Stomach smooth muscle (tissue), 2 donors: ENCODE data around the gene DCST2.
A peak's percentile ranks its signal among the peaks of the same experiment; 100 is the strongest.
"Not testable (repeated sequence)": the region's sequence is repeated elsewhere in the genome, so short reads cannot be mapped to it uniquely, and the experiment has no call there.

Experiments used
- H3K27ac ChIP-seq: one replicate; pipeline ENCODE4 v1.7.0; 2013; ENCODE audit warnings: mild to moderate bottlenecking, low read length, inconsistent platforms
- H3K27me3 ChIP-seq, 2 donors: one replicate each; pipeline ENCODE4 v1.7.0; 2013; ENCODE audit warnings: low read length in 2 of 2; ENCODE audit not compliant: insufficient read depth in 2 of 2, control insufficient read depth in 1 of 2
- H3K36me3 ChIP-seq, 2 donors: one replicate each; pipeline ENCODE4 v1.7.0; 2013; ENCODE audit warnings: low read length in 2 of 2; ENCODE audit not compliant: control insufficient read depth in 2 of 2, insufficient read depth in 2 of 2
- H3K4me1 ChIP-seq: one replicate; pipeline ENCODE4 v1.7.0; 2013; ENCODE audit warnings: low read length; ENCODE audit not compliant: control insufficient read depth, insufficient read depth
- H3K4me3 ChIP-seq, 2 donors: one replicate each; pipeline ENCODE4 v1.7.0; 2013; ENCODE audit warnings: low read length in 2 of 2
- H3K9ac ChIP-seq, 2 donors: one replicate each; pipeline ENCODE4 v1.7.0; 2013; ENCODE audit warnings: low read length in 2 of 2, mild to moderate bottlenecking in 1 of 2
- H3K9me3 ChIP-seq, 2 donors: one replicate each; pipeline ENCODE4 v1.7.0; 2013; ENCODE audit warnings: low read length in 2 of 2; ENCODE audit not compliant: control insufficient read depth in 2 of 2
- donor health status: healthy.
- donor health status: Pancreatic carcinoma.

DCST2 gene

DNA sequence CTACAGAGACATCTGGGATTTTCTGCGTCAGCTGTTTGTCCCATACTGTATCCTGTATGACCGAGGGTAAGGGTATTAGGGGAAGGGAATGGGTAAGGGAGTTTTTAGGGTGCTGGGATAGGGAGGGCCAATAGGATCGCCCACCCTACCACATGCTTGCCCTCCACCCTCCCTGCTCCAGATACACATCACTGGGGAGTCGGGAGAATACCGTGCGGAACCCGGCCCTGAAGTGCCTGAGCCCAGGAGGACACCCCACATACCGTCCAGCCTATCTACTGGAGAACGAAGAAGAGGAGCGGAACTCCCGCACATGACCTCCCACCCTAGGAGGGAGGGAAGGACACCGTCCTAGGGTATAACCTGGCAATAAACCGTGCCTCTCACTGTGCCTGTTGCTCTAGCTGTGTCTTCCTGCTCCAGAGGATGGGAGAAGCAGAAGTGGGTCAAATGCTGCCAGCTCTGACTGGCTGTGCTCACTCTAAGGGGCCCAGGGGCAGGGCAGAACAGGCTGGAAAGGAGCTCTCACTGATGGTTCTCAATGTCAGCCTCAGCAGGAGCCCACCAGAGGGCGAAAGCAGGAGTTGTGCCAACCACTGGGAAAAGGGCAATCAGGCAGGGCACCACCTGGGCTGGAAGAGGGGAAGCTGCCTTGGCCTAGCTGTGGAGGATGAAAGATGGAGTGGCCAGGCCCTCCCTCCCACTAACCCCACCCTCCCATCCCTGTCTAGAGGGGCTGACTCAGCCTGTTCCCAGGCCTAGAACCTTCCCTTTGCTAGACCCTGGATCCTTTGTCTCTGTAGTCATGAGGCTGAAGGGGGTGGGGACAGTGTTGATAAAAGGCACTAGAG, 40.6 kb downstream of the DCST2 start:
- Histone ChIP-seq H3K27me3 (no peaks in the 10 kb centered on the region), H3K4me3 (no peak overlapping the region), H3K4me1 (peaks cover 3% of the 10 kb centered on the region), H3K9me3 (no peaks in the 10 kb centered on the region), H3K36me3 (peaks cover 20 to 29% of the 10 kb centered on the region in 2 donors), H3K27ac (no peak overlapping the region), H3K9ac (no peak overlapping the region)

- H3K4me3 ChIP-seq: no peak overlapping the region
- no peak overlapping the region for H3K27ac ChIP-seq
- H3K9ac ChIP-seq: no peak overlapping the region
- H3K9me3 ChIP-seq: no peaks in the 10 kb centered on the region
- H3K36me3 ChIP-seq: peaks cover 26 to 34% of the 10 kb centered on the region in 2 donors
- H3K4me1 ChIP-seq: peaks cover 3% of the 10 kb centered on the region
- H3K27me3 ChIP-seq: no peaks in the 10 kb centered on the region
These were observed 43.3 kb downstream of the DCST2 start for GRCh38 chr1:154990276-154990675.

- Histone ChIP-seq H3K27ac (no peak overlapping the region), H3K36me3 (peaks cover 26 to 34% of the 10 kb centered on the region in 2 donors), H3K27me3 (no peaks in the 10 kb centered on the region), H3K9ac (peak overlapping the region in 1 of 2 donors; percentile 51), H3K9me3 (no peaks in the 10 kb centered on the region), H3K4me3 (no peak overlapping the region), H3K4me1 (peaks cover 6% of the 10 kb centered on the region)
These were observed 44.3 kb downstream of the DCST2 start for GRCh38 chr1:154989195-154989860.

DNA sequence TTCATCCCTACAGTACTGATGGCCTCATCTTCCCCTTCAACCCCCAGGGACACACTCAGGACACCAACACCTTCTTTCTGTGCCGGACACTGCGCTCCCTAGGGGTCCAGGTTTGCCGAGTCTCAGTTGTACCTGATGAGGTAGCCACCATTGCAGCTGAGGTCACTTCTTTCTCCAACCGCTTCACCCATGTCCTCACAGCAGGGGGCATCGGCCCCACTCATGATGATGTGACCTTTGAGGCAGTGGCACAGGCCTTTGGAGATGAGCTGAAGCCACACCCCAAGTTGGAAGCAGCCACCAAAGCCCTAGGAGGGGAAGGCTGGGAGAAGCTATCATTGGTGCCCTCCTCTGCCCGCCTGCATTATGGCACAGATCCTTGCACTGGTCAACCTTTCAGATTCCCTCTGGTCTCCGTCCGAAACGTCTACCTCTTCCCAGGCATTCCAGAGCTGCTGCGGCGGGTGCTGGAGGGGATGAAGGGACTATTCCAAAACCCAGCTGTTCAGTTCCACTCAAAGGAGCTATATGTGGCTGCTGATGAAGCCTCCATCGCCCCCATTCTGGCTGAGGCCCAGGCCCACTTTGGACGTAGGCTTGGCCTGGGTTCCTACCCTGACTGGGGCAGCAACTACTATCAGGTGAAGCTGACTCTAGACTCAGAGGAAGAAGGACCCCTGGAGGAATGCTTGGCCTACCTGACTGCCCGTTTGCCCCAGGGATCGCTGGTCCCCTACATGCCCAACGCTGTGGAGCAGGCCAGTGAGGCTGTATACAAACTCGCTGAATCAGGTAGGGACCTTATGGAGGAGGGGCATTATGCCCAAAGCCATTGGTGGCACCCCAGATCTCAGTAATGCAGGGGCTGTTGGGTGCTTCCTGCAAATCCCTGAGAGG, 45.3 kb downstream of the DCST2 start:
- H3K36me3 ChIP-seq: peaks cover 26 to 34% of the 10 kb centered on the region in 2 donors
- no peaks in the 10 kb centered on the region for H3K27me3 ChIP-seq
- H3K4me1 ChIP-seq: peaks cover 14% of the 10 kb centered on the region

DNA sequence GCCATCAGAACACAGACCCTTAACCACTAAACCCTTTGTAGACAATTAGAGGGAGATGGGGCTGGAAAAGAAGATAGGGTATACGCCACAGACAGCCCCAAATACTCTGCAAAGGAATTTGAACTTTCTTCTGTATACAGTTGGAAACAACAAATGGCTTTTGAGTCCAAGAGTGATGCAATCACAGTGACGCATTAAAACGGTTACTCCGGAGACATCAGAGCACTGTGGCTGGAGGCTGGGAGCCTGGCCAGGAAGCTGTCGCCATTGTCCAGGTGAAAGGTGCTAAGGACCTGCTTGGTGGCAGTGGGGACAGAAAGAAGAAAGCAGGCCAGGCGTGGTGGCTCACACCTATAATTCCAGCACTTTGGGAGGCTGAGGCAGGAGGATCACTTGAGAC, 46.3 kb downstream of the DCST2 start:
- no peak overlapping the region for H3K27ac ChIP-seq
- H3K4me3 ChIP-seq: no peak overlapping the region
- no peaks in the 10 kb centered on the region for H3K27me3 ChIP-seq
- H3K4me1 ChIP-seq: peaks cover 20% of the 10 kb centered on the region
- no peak overlapping the region for H3K9ac ChIP-seq
- peaks cover 23 to 29% of the 10 kb centered on the region in 2 donors for H3K36me3 ChIP-seq
- no peaks in the 10 kb centered on the region for H3K9me3 ChIP-seq

More for the DNA sequence above, 45.3 kb downstream of the DCST2 start:
- no peak overlapping the region for H3K27ac ChIP-seq
- H3K4me3 ChIP-seq: no peak overlapping the region
- H3K9me3 ChIP-seq: no peaks in the 10 kb centered on the region
- H3K9ac ChIP-seq: no peak overlapping the region

GRCh38 chr1:154986736-154987135, 46.8 kb downstream of the DCST2 start:
- H3K4me1 ChIP-seq: peaks cover 20% of the 10 kb centered on the region

DNA sequence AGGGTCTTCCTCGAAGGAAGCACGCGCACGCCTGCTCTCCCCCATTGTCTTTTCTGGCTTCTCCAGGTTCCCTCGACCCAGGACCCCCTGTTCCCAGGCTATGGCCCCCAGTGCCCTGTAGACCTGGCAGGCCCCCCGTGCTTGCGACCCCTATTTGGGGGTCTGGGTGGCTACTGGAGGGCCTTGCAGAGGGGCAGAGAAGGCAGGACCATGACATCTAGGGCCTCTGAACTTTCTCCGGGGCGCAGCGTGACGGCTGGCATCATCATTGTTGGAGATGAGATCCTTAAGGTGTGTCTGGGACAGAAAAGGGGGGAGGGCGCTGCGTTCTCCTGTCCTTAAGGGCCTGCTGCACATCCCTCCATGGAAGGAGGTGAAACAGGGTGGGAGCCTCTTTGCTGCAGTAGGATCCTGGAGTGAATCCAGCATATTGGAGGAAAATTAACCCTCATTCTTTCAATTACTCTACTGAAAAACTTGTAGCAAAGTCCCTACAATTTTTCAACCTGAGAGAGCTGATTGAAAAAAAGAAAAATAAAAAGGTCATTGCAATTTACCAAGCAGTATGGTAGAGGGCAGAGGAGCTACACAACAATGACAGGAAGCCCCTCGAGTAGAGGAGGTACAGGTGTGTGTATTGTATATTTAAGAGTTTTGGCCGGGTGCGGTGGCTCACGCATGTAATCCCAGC, 49.7 kb downstream of the DCST2 start:
- Histone ChIP-seq H3K27ac (peak overlapping the region; percentile 74), H3K9ac (peak overlapping the region; percentile 84 to 95)

More at GRCh38 chr1:154986736-154987135, 46.8 kb downstream of the DCST2 start:
- not testable (repeated sequence) for H3K9ac ChIP-seq, H3K27ac ChIP-seq, H3K9me3 ChIP-seq, H3K4me3 ChIP-seq, H3K27me3 ChIP-seq
- peaks cover 23 to 29% of the 10 kb centered on the region in 2 donors for H3K36me3 ChIP-seq

GRCh38 chr1:154982897-154983648, 50.5 kb downstream of the DCST2 start, which contains the start of gene FLAD1:
Gene FLAD1, plus strand, starts transcription at chr1:154983344. Its CDS starts 351 bp downstream, at chr1:154983695.
- Histone ChIP-seq H3K27ac (peak within 1 kb of the TSS; percentile 74), H3K36me3 (peaks cover 10 to 11% of the 10 kb centered on the region in 2 donors), H3K9me3 (no peaks in the 10 kb centered on the region), H3K4me1 (peaks cover 17% of the 10 kb centered on the region), H3K9ac (peak within 1 kb of the TSS; percentile 84 to 95), H3K4me3 (peak within 1 kb of the TSS; percentile 83 to 94), H3K27me3 (no peaks in the 10 kb centered on the region)

More for the DNA sequence above, 49.7 kb downstream of the DCST2 start:
- Histone ChIP-seq H3K4me3 (peak overlapping the region; percentile 73 to 94), H3K36me3 (peaks cover 12 to 18% of the 10 kb centered on the region in 2 donors), H3K4me1 (peaks cover 18% of the 10 kb centered on the region), H3K27me3 (no peaks in the 10 kb centered on the region), H3K9me3 (no peaks in the 10 kb centered on the region)

GRCh38 chr1:154982341-154982740, 51.2 kb downstream of the DCST2 start:
- Histone ChIP-seq H3K9me3 (no peaks in the 10 kb centered on the region), H3K27ac (peak overlapping the region; percentile 1), H3K9ac (peak overlapping the region; percentile 44 to 55), H3K36me3 (peaks cover 5 to 7% of the 10 kb centered on the region in 2 donors), H3K27me3 (no peaks in the 10 kb centered on the region), H3K4me1 (peaks cover 17% of the 10 kb centered on the region), H3K4me3 (peak overlapping the region; percentile 83 to 94)
